A549 treated with AZD9567 at 1 μM for 4 hours (cell line): ENCODE data around the gene PSG4. TPM values are rescaled to one million over a fixed set of nuclear protein-coding genes. Genes with fewer than 3 reads are reported as not detected.

Experiments used
- total RNA-seq: library from RNA; stranded (reverse); fragments of 200-300 nt; extraction: Qiagen RNA extraction; gene quantifications from 5 replicates; pipeline ENCODE4 v1.2.3, GENCODE V29; 2022; ENCODE audit not compliant: insufficient read depth

Gene PSG4
- total RNA-seq: 0.42 to 0.68 TPM (median 0.46 TPM) in 4 of 5 replicates, not detected in the other

DNA sequence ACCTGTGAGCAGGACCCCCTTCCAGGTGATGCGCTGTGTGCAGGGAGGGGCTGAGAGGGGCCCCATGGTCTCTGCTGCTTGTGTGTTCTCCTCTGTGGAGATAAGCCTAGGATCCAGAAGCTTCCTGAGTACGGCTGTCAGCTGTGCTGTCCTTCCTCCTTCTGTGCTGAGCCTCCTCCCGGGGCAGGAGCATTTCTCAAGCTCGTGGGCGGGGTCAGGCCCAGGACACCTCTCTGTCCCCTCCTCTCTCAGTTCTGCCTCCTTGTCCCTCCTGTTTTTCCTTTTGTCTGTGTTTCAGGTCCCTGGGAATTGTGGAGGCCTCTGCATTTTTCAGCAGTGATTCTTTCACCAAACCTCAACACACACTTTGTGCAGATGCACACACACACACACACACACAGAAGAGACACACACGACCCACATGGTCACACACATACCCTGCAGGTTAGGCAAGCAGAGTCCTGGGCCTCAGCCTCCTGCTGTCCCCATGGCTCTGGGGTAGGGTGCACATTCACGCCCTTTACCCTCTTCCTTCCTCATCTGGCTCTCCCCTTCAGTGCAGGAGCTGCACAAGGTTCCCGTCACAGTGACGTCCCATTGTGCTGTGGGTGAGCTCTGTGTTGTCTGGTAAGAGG is at the start of gene PSG4:
TSS of gene PSG4 (minus strand) at position 168 of the 635 bp plus-strand sequence. CDS start at position 66, 102 bp downstream.

DNA sequence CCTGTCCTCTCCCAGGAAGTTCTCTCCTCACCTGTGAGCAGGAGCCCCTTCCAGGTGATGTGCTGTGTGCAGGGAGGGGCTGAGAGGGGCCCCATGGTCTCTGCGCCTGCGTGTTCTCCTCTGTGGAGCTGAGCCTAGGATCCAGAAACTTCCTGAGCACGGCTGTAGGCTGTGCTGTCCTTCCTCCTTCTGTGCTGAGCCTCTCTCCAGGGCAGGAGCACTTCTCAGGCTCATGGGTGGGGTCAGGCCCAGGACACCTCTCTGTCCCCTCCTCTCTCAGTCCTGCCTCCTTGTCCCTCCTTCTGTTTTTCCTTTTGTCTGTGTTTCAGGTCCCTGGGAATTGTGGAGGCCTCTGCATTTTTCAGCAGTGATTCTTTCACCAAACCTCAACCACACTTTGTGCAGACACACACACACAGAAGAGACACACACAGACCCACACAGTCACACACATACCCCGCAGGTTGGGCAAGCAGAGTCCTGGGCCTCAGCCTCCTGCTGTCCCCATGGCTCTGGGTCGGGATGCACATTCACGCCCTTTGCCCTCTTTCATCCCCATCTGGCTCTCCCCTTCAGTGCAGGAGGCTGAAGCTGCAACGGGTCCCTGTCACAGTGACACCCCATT is 19.0 kb downstream of the PSG4 start, which contains the start of gene PSG5:
TSS of gene PSG5 (minus strand) at position 226 of the 625 bp plus-strand sequence. CDS start at position 95, 131 bp downstream.

Other genes starting within 250 kb of the PSG4 start
- gene PSG11, start 179.2 kb downstream of the PSG4 start, total RNA-seq: 0.07 TPM in 1 of 5 replicates, not detected in the others
- gene PSG2, start 122.9 kb downstream of the PSG4 start, total RNA-seq: not detected in 5 replicates
- gene PSG5, start 19.1 kb downstream of the PSG4 start, total RNA-seq: 0.23 to 0.52 TPM (median 0.45 TPM) in 4 of 5 replicates, not detected in the other
- gene PSG9, start 63.9 kb upstream of the PSG4 start, total RNA-seq: 0.09 to 0.13 TPM (median 0.10 TPM) in 3 of 5 replicates, not detected in the others
- gene CD177, start 148.0 kb upstream of the PSG4 start, total RNA-seq: 0.07 to 0.09 TPM (median 0.08 TPM) in 4 of 5 replicates, not detected in the other
- gene TEX101, start 209.3 kb upstream of the PSG4 start, total RNA-seq: not detected in 5 replicates